ENCODE measurements around the gene RCSD1.

RCSD1 gene

GRCh38 chr1:167685844-167686243 lies 55.8 kb downstream of the RCSD1 start:
- DNase-seq (ENCODE audit: low read depth, low spot score), result no peak

GRCh38 chr1:167687919-167688519 lies 58.0 kb downstream of the RCSD1 start:
- peak; percentile 59 for DNase-seq (ENCODE audit: low read depth, low spot score)

- no peak for DNase-seq (ENCODE audit: low read depth, low spot score)
Measured at GRCh38 chr1:167689567-167689920, 59.5 kb downstream of the RCSD1 start.

- no peak for DNase-seq (ENCODE audit: low read depth, low spot score)
Measured at GRCh38 chr1:167690053-167690452, 60.0 kb downstream of the RCSD1 start.

- no peak for DNase-seq (ENCODE audit: low read depth, low spot score)
Measured at GRCh38 chr1:167693425-167694045, 63.5 kb downstream of the RCSD1 start.

- no peak for DNase-seq (ENCODE audit: low read depth, low spot score)
Measured at GRCh38 chr1:167694691-167695090, 64.7 kb downstream of the RCSD1 start.

- DNase-seq (ENCODE audit: low read depth, low spot score), result no peak
Measured at GRCh38 chr1:167695147-167695546, 65.1 kb downstream of the RCSD1 start.

GRCh38 chr1:167695756-167696561 lies 65.9 kb downstream of the RCSD1 start:
- DNase-seq (ENCODE audit: low read depth, low spot score), result no peak

GRCh38 chr1:167697667-167698141 lies 67.7 kb downstream of the RCSD1 start:
- no peak for DNase-seq (ENCODE audit: low read depth, low spot score)

GRCh38 chr1:167698313-167698712 lies 68.3 kb downstream of the RCSD1 start:
- no peak for DNase-seq (ENCODE audit: low read depth, low spot score)

GRCh38 chr1:167701510-167701909 lies 71.5 kb downstream of the RCSD1 start:
- DNase-seq (ENCODE audit: low read depth, low spot score), result no peak

- no peak for DNase-seq (ENCODE audit: low read depth, low spot score)
Measured at GRCh38 chr1:167703557-167703956, 73.5 kb downstream of the RCSD1 start.

- DNase-seq (ENCODE audit: low read depth, low spot score), result no peak
Measured at GRCh38 chr1:167704715-167705114, 74.7 kb downstream of the RCSD1 start.

GRCh38 chr1:167705250-167705649 lies 75.2 kb downstream of the RCSD1 start:
- DNase-seq (ENCODE audit: low read depth, low spot score), result no peak

GRCh38 chr1:167706363-167706762 lies 76.3 kb downstream of the RCSD1 start:
- no peak for DNase-seq (ENCODE audit: low read depth, low spot score)

GRCh38 chr1:167706931-167707877 lies 77.2 kb downstream of the RCSD1 start:
- no peak for DNase-seq (ENCODE audit: low read depth, low spot score)

GRCh38 chr1:167707942-167708341 lies 77.9 kb downstream of the RCSD1 start:
- no peak for DNase-seq (ENCODE audit: low read depth, low spot score)

- DNase-seq (ENCODE audit: low read depth, low spot score), result no peak
Measured at GRCh38 chr1:167708940-167709389, 78.9 kb downstream of the RCSD1 start.

GRCh38 chr1:167710836-167711235 lies 80.8 kb downstream of the RCSD1 start:
- DNase-seq (ENCODE audit: low read depth, low spot score), result no peak

- no peak for DNase-seq (ENCODE audit: low read depth, low spot score)
Measured at GRCh38 chr1:167711797-167712196, 81.8 kb downstream of the RCSD1 start.

GRCh38 chr1:167713330-167714081 lies 83.5 kb downstream of the RCSD1 start:
- no peak for DNase-seq (ENCODE audit: low read depth, low spot score)
